Right atrium auricular region (tissue), 2 donors: ENCODE data around the gene GPR137. TPM values are rescaled to one million over a fixed set of nuclear protein-coding genes. Genes with fewer than 3 reads are reported as not detected.

Source experiments
- DNase-seq: peaks from one replicate; pipeline ENCODE4 v3.0.0-alpha.2; 2019; ENCODE audit warnings: low spot score
- H3K27ac ChIP-seq, 2 donors: fragments of 200-600 bp; sonication (generic); 1 replicate in 1 of 2; 2 replicates in 1 of 2; pipeline ENCODE4 v1.5.1; 2016 to 2019
- H3K27me3 ChIP-seq, 2 donors: fragments of 200-600 bp; sonication (generic); one replicate each; pipeline versions ENCODE4 v1.5.1 to v1.6.0; 2017 to 2019
- H3K36me3 ChIP-seq: fragments of 200-600 bp; sonication (generic); one replicate; pipeline ENCODE4 v1.5.1; 2016
- H3K4me1 ChIP-seq, 2 donors: fragments of 200-600 bp; sonication (generic); one replicate each; pipeline versions ENCODE4 v1.5.1 to v1.6.0; 2017 to 2019
- H3K4me3 ChIP-seq, 2 donors: fragments of 200-600 bp; sonication (generic); 1 replicate in 1 of 2; 2 replicates in 1 of 2; pipeline ENCODE4 v1.5.1; 2017 to 2019; ENCODE audit warnings: mild to moderate bottlenecking in 1 of 2, moderate library complexity in 1 of 2
- H3K9me3 ChIP-seq, 2 donors: fragments of 200-600 bp; sonication (generic); one replicate each; pipeline ENCODE4 v1.5.1; 2019
- CTCF ChIP-seq, 2 donors: fragments of 200-600 bp; sonication (generic); IDR thresholded peaks; one replicate each; pipeline ENCODE4 v1.5.1; 2019; ENCODE audit warnings: antibody characterized with exemption in 2 of 2
- total RNA-seq, 2 donors: library from RNA; depleted of rRNA; stranded (reverse); fragments of >200 nt; gene quantifications; one replicate each; pipeline ENCODE4 v1.1.0, GENCODE V29; 2016

Gene GPR137
- total RNA-seq, 2 donors from 2014 or later, result 22.1 to 23.5 TPM

GRCh38 chr11:64290352-64291261, 5.0 kb downstream of the GPR137 start:
- no peak for TF ChIP-seq CTCF (IDR thresholded peaks at IDR 0.05)
- peaks cover 10 to 19% of the 10 kb centered on the region in 2 donors for H3K27me3 ChIP-seq

GRCh38 chr11:64291262-64291751, 5.7 kb downstream of the GPR137 start, which contains the start of gene KCNK4:
Gene KCNK4 (plus strand): TSS chr11:64291302. CDS start chr11:64293019, 1,717 bp downstream.
- Histone ChIP-seq H3K4me3 (peak within 1 kb of the TSS; percentile 12 to 49), H3K36me3 (no peaks in the 10 kb centered on the region), H3K27ac (no peak within 1 kb of the TSS), H3K4me1 (peaks cover 0 to 27% of the 10 kb centered on the region in 2 donors), H3K27me3 (peaks cover 10 to 19% of the 10 kb centered on the region in 2 donors), H3K9me3 (no peaks in the 10 kb centered on the region)
- TF ChIP-seq CTCF (IDR thresholded peaks at IDR 0.05), result no peak
- DNase-seq, result no peak

More at GRCh38 chr11:64290352-64291261, 5.0 kb downstream of the GPR137 start:
- no peak for DNase-seq
- H3K4me3 ChIP-seq, result peak overlapping the region in 1 of 2 donors; percentile 49
- no peaks in the 10 kb centered on the region for H3K9me3 ChIP-seq
- H3K36me3 ChIP-seq, result no peaks in the 10 kb centered on the region
- no peak overlapping the region for H3K27ac ChIP-seq
- peaks cover 0 to 33% of the 10 kb centered on the region in 2 donors for H3K4me1 ChIP-seq

- no peak for TF ChIP-seq CTCF (IDR thresholded peaks at IDR 0.05)
- Histone ChIP-seq H3K9me3 (no peaks in the 10 kb centered on the region), H3K27ac (no peak overlapping the region), H3K4me3 (peak overlapping the region in 1 of 2 donors; percentile 49), H3K27me3 (peaks cover 13 to 23% of the 10 kb centered on the region in 2 donors), H3K4me1 (peaks cover 0 to 21% of the 10 kb centered on the region in 2 donors), H3K36me3 (no peaks in the 10 kb centered on the region)
- no peak for DNase-seq
These were observed 6.3 kb downstream of the GPR137 start for GRCh38 chr11:64291752-64292459.

GRCh38 chr11:64292460-64293254, 7.0 kb downstream of the GPR137 start:
- Histone ChIP-seq H3K27me3 (peaks cover 20 to 28% of the 10 kb centered on the region in 2 donors), H3K9me3 (no peaks in the 10 kb centered on the region), H3K4me3 (peak overlapping the region in 1 of 2 donors; percentile 49), H3K27ac (no peak overlapping the region), H3K36me3 (no peaks in the 10 kb centered on the region), H3K4me1 (peaks cover 0 to 19% of the 10 kb centered on the region in 2 donors)
- TF ChIP-seq CTCF (IDR thresholded peaks at IDR 0.05), result no peak
- DNase-seq, result no peak

GRCh38 chr11:64294774-64295173, 9.1 kb downstream of the GPR137 start:
- Histone ChIP-seq H3K9me3 (no peaks in the 10 kb centered on the region), H3K4me1 (peaks cover 0 to 28% of the 10 kb centered on the region in 2 donors), H3K27me3 (peaks cover 21 to 35% of the 10 kb centered on the region in 2 donors), H3K36me3 (no peaks in the 10 kb centered on the region), H3K4me3 (no peak overlapping the region), H3K27ac (no peak overlapping the region)
- no peak for TF ChIP-seq CTCF (IDR thresholded peaks at IDR 0.05)
- DNase-seq, result no peak
